GM19328 (cell line): Measurements from ENCODE around the gene ARHGAP15.

Experiments
- ATAC-seq: cut with Tn5 transposase; IDR thresholded peaks from one replicate; pipeline ENCODE4 v1.9.1; 2021; ENCODE audit warnings: mild to moderate bottlenecking, moderate library complexity; ENCODE audit not compliant: unreplicated experiment

Gene ARHGAP15

DNA sequence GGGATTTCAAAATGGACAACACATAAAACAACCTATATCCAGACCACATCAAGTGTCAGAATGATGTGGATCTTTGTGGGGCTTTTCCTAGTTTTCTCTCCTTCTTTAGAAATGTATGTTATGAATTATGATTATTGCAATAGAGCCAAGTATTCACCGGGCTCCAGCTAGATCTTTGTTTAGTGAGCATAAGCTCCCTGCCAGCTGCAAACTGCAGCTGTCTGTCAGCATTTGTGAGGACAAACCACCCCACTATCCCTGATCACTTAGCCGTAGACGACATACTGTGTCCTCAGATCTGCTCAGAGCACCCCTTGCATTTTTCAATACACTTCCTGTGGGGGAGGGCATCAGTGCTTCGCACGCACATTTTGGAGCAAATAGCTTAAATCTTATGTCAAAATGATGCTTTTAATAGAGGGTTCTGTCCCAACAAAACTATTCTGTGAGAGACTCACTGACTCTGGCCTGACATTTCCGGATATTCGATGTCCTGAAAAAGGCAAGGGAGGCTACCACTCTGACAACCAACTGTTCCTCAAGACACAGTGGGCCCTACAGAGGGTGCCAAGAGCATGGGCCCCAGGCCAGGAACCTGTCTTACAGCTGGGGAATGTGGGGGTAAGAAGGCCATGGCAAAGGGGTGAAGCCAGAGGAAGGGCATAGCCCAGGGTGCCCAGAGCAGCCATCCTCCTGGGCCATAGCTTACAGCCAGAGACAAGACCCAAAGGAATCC is 346.0 kb downstream of the ARHGAP15 start:
- no peak for ATAC-seq

DNA sequence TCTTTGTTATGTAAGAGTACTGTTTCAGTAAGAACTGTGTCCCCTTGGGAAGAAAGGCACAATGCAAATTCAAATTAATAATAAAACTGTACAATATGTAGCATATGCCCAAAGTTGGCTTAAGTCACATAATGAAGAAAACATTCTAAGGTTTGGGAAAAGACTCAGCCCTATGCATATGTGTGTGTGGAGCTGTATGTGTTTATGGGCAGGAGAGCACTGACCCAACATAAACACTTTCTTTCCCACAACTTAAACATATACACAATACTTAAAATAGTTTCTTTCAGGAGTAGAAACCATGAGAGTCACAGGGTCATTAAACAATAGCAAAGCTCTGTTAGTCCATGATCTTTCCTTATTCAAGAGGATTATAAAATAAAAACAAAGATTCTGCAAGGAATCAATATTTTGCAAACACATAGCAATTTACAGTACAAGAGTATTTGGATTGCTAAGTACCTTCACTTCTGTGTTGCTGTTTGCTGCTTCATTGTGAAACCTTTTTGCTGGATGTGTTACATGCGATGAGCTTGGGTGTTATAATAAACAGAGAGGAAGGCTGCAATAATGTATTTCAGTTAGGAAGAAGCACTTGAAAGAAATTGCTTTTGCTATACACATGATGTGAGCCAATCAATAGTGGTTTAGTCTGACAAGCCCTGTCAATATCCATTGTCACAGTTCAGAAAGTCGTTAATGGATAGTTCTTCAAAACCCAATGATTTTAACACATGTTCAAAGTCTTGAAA is 347.3 kb downstream of the ARHGAP15 start:
- no peak for ATAC-seq

GRCh38 chr2:143477714-143478443 is 348.7 kb downstream of the ARHGAP15 start:
- ATAC-seq = no peak

DNA sequence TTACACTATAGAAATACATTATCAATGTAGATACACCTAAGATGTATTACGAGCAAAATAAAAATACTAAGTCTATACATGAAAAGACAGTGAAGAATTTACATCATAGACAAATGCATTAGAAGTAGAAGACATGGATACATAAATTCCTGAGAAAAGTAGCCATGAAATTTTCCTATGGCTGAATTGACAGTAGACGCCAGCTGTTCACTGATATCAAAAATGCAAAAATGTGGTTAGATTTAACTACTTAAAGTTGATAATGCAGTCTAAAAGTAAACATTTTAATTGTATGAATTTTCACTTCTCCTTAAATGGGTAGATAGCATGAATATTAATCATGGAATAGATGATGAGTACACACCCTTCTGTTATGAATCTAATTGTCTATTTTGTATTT is 350.9 kb downstream of the ARHGAP15 start:
- no peak for ATAC-seq

DNA sequence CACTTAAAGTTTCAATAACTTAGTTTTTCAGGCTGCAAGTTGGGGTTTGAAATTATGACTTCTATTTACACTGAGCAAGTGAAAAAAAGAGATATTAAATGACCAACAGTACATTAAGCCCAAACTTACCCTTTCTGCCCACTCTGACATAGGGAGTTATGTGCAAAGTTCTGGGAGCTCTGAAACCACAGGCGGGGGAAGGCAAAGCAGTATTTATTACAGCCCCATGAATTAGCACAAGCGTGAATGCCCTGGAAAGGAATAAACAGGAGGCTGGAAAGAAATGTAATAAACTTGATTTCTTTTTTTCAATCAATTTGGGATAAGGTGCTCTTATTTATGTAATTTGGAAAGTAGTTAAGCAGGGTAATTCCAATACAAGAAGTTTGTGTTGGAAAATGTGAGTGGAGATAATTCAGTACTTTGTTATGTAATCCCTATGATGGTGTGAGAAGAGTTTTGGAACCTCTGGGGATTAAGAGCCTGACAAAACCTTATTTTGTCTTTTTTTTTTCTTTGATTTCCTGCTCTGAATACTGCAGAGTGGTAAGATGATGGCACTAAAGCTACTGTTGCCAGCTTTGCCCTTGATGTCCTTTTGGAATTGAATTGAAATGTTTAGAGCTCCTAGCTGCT is 351.5 kb downstream of the ARHGAP15 start:
- ATAC-seq = no peak

GRCh38 chr2:143481237-143481623 is 352.0 kb downstream of the ARHGAP15 start:
- ATAC-seq = no peak

- no peak for ATAC-seq
Measured at GRCh38 chr2:143481733-143482132, 352.5 kb downstream of the ARHGAP15 start.

GRCh38 chr2:143482316-143482715 is 353.1 kb downstream of the ARHGAP15 start:
- no peak for ATAC-seq

DNA sequence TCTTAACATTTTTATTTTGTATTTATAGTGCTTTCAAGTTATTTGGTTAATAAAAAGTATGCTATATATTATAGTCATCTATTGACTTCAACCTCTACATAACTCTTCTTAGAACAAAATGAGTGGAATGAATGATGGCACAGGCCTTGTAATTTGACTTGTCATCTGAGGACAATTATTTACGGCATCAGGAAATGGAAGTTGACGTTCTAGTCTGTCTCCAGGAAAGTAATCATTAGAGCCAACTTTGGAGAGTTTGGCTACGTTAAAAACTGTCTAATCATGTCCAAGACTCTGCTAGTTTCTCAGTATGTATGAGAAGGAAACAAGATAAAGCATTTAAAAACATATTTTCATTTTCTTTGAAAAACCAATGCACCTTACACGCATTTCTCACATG is 353.6 kb downstream of the ARHGAP15 start:
- no peak for ATAC-seq

DNA sequence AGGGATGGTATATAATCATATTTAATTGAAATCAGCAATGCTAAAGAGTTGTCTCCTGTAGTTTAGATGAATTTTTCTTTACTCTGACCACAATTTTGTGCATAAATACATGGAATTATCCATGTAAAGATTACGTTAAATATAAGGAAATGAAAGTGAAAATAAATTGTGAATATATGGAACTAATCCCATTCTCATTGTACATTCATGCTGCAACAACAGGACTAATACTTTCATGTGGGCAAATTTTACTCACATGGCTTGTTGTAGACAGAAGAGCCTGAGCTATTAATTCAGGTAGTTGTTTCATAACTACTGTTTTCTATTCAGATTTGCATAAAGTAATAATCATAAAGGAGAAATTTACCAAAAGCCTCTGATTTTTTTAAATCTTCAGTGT is 357.8 kb downstream of the ARHGAP15 start:
- ATAC-seq = no peak

GRCh38 chr2:143489145-143489544 is 359.9 kb downstream of the ARHGAP15 start:
- ATAC-seq = no peak

GRCh38 chr2:143491131-143491530 is 361.9 kb downstream of the ARHGAP15 start:
- no peak for ATAC-seq

- no peak for ATAC-seq
Measured at GRCh38 chr2:143493339-143493738, 364.1 kb downstream of the ARHGAP15 start.

- no peak for ATAC-seq
Measured at GRCh38 chr2:143497726-143498125, 368.5 kb downstream of the ARHGAP15 start.

GRCh38 chr2:143498496-143498895 is 369.3 kb downstream of the ARHGAP15 start:
- ATAC-seq = no peak

GRCh38 chr2:143499061-143499460 is 369.8 kb downstream of the ARHGAP15 start:
- no peak for ATAC-seq

GRCh38 chr2:143501106-143501676 is 372.0 kb downstream of the ARHGAP15 start:
- no peak for ATAC-seq

- ATAC-seq = no peak
Measured at GRCh38 chr2:143503280-143503679, 374.1 kb downstream of the ARHGAP15 start.

- no peak for ATAC-seq
Measured at GRCh38 chr2:143504397-143504796, 375.2 kb downstream of the ARHGAP15 start.

DNA sequence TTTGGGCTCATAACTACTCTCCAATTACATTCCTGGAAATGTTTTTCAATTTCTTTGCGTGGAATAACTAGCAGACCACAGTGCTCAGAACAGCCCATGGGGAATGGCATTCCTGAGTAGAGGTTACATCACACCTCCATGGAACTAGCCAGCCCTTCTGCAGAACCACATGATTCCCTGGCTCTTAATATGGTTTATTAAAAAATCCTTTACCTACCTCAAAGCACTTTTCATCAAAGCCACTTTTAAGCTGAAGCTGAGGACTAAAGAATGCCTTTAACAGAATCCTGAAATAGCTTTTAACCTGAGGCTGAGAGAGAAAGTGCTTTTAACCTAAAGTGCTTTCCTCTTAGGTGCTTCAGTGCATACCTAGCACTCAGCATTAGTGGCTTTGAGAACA is 376.3 kb downstream of the ARHGAP15 start:
- no peak for ATAC-seq

GRCh38 chr2:143513081-143513480 is 383.9 kb downstream of the ARHGAP15 start:
- ATAC-seq = no peak
